ENCODE measurements around the gene SAA1. TPM values are rescaled to one million over a fixed set of nuclear protein-coding genes. Genes with fewer than 3 reads are reported as not detected.

The SAA1 gene
- total and polyA plus RNA-seq, 10 of the 15 experiments (the other 5 are each of a cell fraction or from before 2014, with no cell fraction given) = 0.36 to 6.9 TPM; not detected in 8

DNA sequence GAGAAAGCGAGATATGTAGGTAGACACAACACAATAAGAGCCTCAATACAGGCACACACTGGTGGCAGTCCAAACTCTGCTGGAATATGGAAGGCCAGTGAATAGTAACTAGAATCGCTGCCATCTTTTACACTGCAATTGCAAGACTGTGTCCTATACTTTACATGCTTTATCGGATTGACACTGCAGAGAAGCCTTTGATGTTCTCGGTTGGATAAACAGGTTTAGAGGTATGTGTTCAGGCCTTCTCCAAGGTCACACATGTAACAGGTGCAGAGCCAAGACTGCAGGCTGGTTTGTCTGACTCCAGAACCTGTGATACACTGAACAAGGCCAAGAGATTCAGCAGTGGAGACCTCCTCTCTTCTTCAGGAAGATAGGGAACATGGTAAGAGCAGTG lies 5.1 kb downstream of the SAA1 start:
- H3K36me3 ChIP-seq (ENCODE audit: control insufficient read depth in 2 of 2, insufficient read depth in 2 of 2, low read length in 1 of 2) = no peaks in the 10 kb centered on the region
- DNase-seq (ENCODE audit: low read depth, low spot score) (no peak), FAIRE-seq (no peak), ATAC-seq (no peak)
- H3K4me3 ChIP-seq = no peak overlapping the region
- in situ Hi-C loops (cut with MboI) (no loop called here), intact Hi-C loops (cut with micrococcal nuclease; ENCODE audit: unreplicated experiment) (no loop called here)
- H3K9ac ChIP-seq (ENCODE audit: control insufficient read depth, insufficient read depth, low read length) = no peak overlapping the region
- no peak overlapping the region for H3K4me2 ChIP-seq (ENCODE audit: control insufficient read depth, insufficient read depth)
- no peaks in the 10 kb centered on the region for H3K27me3 ChIP-seq (replicated peaks in 1 of 2; ENCODE audit: control insufficient read depth in 2 of 2, insufficient read depth in 2 of 2, low read length in 1 of 2)
- H3K4me1 ChIP-seq (ENCODE audit: control insufficient read depth, insufficient read depth, low read length) = peaks cover 10% of the 10 kb centered on the region
- SMC1A ChIA-PET (ENCODE audit: uncharacterized antibody, unreplicated experiment) = no interaction called here
- no TSS peak for BruUV-seq (replicated peaks)
- RAD21 ChIA-PET (ENCODE audit: unreplicated experiment) = no interaction called here
- WGBS (ENCODE audit: insufficient coverage, insufficient replicate concordance, low lambda C conversion rate, missing lambda C conversion rate) = 82% methylated on average over 4 of the region's 4 CpGs
- TF ChIP-seq ZNF217 (IDR thresholded peaks at IDR 0.05) (no peak), EP300 (IDR thresholded peaks at IDR 0.05; ENCODE audit: borderline replicate concordance in 1 of 2, control insufficient read depth in 1 of 2, low read depth in 2 of 2, low read length in 2 of 2) (0 out of 4 replicates have a peak, but pooled peaks of 1 of the 2 experiments have one; percentile 10)
- no peak overlapping the region for H3K27ac ChIP-seq (ENCODE audit: control insufficient read depth, insufficient read depth)
- no peaks in the 10 kb centered on the region for H3K9me3 ChIP-seq (replicated peaks; ENCODE audit: control insufficient read depth, insufficient read depth, low read length)
- no peaks in the 10 kb centered on the region for H4K20me1 ChIP-seq (ENCODE audit: control insufficient read depth, insufficient read depth)
- CTCF ChIA-PET = no interaction called here
- no peaks in the 10 kb centered on the region for H3K79me2 ChIP-seq (ENCODE audit: control insufficient read depth, insufficient read depth, low read length)
- POLR2A ChIA-PET = no interaction called here
- H2AFZ ChIP-seq (ENCODE audit: control insufficient read depth, low read depth, low read length) = no peak overlapping the region

DNA sequence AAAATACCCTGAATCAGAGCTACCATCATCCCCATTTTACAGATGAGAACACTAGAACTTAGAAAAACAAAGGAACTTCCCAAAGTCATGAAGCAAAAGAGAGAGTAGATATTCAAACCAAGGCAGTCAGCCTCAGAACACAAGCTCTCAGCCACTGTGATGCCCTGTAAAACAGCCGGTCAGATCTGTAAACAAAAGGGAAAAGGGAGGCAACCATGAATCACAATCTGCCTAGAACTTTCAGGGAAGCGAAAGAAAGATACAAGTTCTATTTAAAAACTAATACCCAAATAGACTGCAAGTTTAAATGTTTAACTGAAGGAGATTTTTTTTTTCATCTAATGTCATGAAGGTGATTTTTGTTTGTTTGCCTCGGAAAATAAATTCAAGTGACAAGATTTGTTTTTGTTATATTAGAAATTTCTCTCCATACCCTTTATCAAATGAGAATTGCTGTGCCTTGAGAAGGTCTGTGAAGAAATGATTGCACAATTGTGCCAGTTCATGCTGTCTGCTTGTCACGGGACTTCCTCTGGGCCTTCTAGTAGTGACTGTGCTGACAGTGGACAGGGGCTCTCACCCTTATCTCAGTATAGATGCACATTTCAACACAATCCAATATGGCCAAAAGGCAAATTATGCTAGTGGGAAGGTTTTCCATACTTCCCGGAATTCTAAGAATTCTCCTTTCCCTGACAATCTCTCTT lies 11.7 kb downstream of the SAA1 start:
- ATAC-seq (no peak), FAIRE-seq (no peak), DNase-seq (ENCODE audit: low read depth, low spot score) (no peak)
- Histone ChIP-seq H3K9me3 (replicated peaks; ENCODE audit: control insufficient read depth, insufficient read depth, low read length) (no peaks in the 10 kb centered on the region), H3K9ac (ENCODE audit: control insufficient read depth, insufficient read depth, low read length) (no peak overlapping the region), H3K4me3 (no peak overlapping the region), H3K4me1 (ENCODE audit: control insufficient read depth, insufficient read depth, low read length) (peaks cover 11% of the 10 kb centered on the region), H3K79me2 (ENCODE audit: control insufficient read depth, insufficient read depth, low read length) (no peaks in the 10 kb centered on the region), H3K4me2 (ENCODE audit: control insufficient read depth, insufficient read depth) (no peak overlapping the region), H3K27me3 (replicated peaks in 1 of 2; ENCODE audit: control insufficient read depth in 2 of 2, insufficient read depth in 2 of 2, low read length in 1 of 2) (no peaks in the 10 kb centered on the region), H4K20me1 (ENCODE audit: control insufficient read depth, insufficient read depth) (no peaks in the 10 kb centered on the region), H3K36me3 (ENCODE audit: control insufficient read depth in 2 of 2, insufficient read depth in 2 of 2, low read length in 1 of 2) (peaks cover 7 to 27% of the 10 kb centered on the region in 2 experiments), H3K27ac (ENCODE audit: control insufficient read depth, insufficient read depth) (no peak overlapping the region), H2AFZ (ENCODE audit: control insufficient read depth, low read depth, low read length) (no peak overlapping the region)
- BruUV-seq (replicated peaks) = no TSS peak
- RAD21 ChIA-PET (ENCODE audit: unreplicated experiment) = no interaction called here
- POLR2A ChIA-PET = interaction anchor here (0.6 to 1.3 kb wide), 4 partner anchors 7 to 1197 kb away, joined by 3 to 5 read pairs (median 3); no protein-coding TSS in a partner anchor
- SMC1A ChIA-PET (ENCODE audit: uncharacterized antibody, unreplicated experiment) = interaction anchor here (1.0 kb wide), 1 partner anchor 30 kb away, joined by 3 read pairs; no protein-coding TSS in a partner anchor
- in situ Hi-C loops (cut with MboI) (no loop called here), intact Hi-C loops (cut with micrococcal nuclease; ENCODE audit: unreplicated experiment) (no loop called here)
- CTCF ChIA-PET = interaction anchor here (0.6 to 1.3 kb wide), 4 partner anchors 34 to 377 kb away, joined by 3 to 6 read pairs (median 4); no protein-coding TSS in a partner anchor
- whole genome bisulfite sequencing (ENCODE audit: insufficient coverage, insufficient replicate concordance, low lambda C conversion rate, missing lambda C conversion rate) = 96% methylated on average over 5 of the region's 5 CpGs
- TF ChIP-seq WRNIP1 (IDR thresholded peaks at IDR 0.05; ENCODE audit: borderline replicate concordance, low read depth, low read length) (no peak), EGR1 (IDR thresholded peaks at IDR 0.05; ENCODE audit: borderline replicate concordance in 1 of 2, low read depth in 2 of 2, low read length in 2 of 2) (no peak), EP300 (IDR thresholded peaks at IDR 0.05; ENCODE audit: borderline replicate concordance in 1 of 2, control insufficient read depth in 1 of 2, low read depth in 2 of 2, low read length in 2 of 2) (no peak), PML (IDR thresholded peaks at IDR 0.05; ENCODE audit: low read length) (no peak), ZBED1 (IDR thresholded peaks at IDR 0.05; ENCODE audit: borderline replicate concordance) (no peak), TCF7 (IDR thresholded peaks at IDR 0.05; ENCODE audit: borderline replicate concordance) (no peak)
- TF ChIP-seq, protein P1, sequence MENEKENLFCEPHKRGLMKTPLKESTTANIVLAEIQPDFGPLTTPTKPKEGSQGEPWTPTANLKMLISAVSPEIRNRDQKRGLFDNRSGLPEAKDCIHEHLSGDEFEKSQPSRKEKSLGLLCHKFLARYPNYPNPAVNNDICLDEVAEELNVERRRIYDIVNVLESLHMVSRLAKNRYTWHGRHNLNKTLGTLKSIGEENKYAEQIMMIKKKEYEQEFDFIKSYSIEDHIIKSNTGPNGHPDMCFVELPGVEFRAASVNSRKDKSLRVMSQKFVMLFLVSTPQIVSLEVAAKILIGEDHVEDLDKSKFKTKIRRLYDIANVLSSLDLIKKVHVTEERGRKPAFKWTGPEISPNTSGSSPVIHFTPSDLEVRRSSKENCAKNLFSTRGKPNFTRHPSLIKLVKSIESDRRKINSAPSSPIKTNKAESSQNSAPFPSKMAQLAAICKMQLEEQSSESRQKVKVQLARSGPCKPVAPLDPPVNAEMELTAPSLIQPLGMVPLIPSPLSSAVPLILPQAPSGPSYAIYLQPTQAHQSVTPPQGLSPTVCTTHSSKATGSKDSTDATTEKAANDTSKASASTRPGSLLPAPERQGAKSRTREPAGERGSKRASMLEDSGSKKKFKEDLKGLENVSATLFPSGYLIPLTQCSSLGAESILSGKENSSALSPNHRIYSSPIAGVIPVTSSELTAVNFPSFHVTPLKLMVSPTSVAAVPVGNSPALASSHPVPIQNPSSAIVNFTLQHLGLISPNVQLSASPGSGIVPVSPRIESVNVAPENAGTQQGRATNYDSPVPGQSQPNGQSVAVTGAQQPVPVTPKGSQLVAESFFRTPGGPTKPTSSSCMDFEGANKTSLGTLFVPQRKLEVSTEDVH (IDR thresholded peaks at IDR 0.05; ENCODE audit: low read depth, partially characterized antibody) = no peak
- TF ChIP-seq, protein P2, sequence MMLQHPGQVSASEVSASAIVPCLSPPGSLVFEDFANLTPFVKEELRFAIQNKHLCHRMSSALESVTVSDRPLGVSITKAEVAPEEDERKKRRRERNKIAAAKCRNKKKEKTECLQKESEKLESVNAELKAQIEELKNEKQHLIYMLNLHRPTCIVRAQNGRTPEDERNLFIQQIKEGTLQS (IDR thresholded peaks at IDR 0.05; ENCODE audit: borderline replicate concordance, extremely low read depth, low read depth, low read length) = no peak

All from GM12878 (cell line).